ENCODE measurements around the gene USP20.

DNA sequence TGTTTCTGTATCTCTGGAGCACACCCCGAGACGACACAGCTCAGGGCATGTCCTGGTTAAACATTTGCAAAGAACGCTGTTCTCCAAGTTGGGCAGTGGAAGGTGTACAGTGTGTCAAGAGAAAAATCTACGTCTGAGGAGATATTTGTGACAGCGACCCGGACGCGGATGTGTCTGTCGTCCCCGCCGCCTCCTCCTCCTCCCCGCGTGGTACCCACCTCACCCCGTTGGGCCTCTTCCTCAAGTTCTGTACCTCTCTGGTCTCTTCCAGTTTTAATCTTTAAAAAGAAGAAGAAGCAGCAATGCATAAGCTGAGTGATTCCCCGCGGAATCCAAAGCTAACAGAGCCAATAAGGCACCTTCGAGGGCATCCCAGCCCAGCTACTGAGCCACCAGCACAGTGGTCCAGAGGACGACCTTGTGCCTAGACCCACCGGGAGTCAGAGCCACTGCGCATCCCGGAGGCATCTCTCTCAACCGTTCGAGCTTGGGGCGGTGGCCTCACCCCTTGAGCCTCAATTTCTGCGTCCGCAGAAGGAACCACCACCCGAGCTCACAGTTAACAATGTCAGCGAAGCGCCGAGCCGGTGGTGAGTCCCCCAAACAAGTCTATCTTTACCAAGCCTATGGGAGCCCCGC, 650 bp upstream of the USP20 start:
- TF ChIP-seq POLR2A (IDR thresholded peaks at IDR 0.05), result no peak
- TF ChIP-seq, protein P1, sequence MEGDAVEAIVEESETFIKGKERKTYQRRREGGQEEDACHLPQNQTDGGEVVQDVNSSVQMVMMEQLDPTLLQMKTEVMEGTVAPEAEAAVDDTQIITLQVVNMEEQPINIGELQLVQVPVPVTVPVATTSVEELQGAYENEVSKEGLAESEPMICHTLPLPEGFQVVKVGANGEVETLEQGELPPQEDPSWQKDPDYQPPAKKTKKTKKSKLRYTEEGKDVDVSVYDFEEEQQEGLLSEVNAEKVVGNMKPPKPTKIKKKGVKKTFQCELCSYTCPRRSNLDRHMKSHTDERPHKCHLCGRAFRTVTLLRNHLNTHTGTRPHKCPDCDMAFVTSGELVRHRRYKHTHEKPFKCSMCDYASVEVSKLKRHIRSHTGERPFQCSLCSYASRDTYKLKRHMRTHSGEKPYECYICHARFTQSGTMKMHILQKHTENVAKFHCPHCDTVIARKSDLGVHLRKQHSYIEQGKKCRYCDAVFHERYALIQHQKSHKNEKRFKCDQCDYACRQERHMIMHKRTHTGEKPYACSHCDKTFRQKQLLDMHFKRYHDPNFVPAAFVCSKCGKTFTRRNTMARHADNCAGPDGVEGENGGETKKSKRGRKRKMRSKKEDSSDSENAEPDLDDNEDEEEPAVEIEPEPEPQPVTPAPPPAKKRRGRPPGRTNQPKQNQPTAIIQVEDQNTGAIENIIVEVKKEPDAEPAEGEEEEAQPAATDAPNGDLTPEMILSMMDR (IDR thresholded peaks at IDR 0.05), result no peak
- no peak for TF ChIP-seq EP300 (IDR thresholded peaks at IDR 0.05)
- TF ChIP-seq POLR2AphosphoS5 (IDR thresholded peaks at IDR 0.05), result no peak

All from upper lobe of left lung (tissue), 4 donors.